H1 (cell line): ENCODE measurements around the gene C2CD5. TPM values are rescaled to one million over a fixed set of nuclear protein-coding genes. Genes with fewer than 3 reads are reported as not detected.

Source experiments
- CTCF ChIA-PET: fragments of 300-600 bp; sonication (Branson Sonifier 250); formaldehyde crosslinking; loops from one replicate; lab custom pipeline; 2021; ENCODE audit not compliant: partially characterized antibody; lab: Charles Lee
- POLR2A ChIA-PET: fragments of 300-600 bp; sonication (Branson Sonifier 250); formaldehyde crosslinking; loops from one replicate; lab custom pipeline; 2021; ENCODE audit warnings: inconsistent platforms; ENCODE audit not compliant: partially characterized antibody; lab: Charles Lee
- DNase-seq, 2 experiments: peaks; one replicate each; pipeline versions ENCODE4 v3.0.0 to v3.0.0-alpha.2; 2010 to 2022; ENCODE audit warnings: low spot score in 2 of 2, low read depth in 1 of 2, mixed read lengths in 1 of 2
- FAIRE-seq: peaks from 2 replicates; lab custom pipeline; 2011; peaks lifted over from hg19 to GRCh38; lab: Jason Lieb, UNC
- H2AFZ ChIP-seq: 2 replicates; pipeline ENCODE4 v1.8.1; 2012; ENCODE audit warnings: low read length, inconsistent platforms
- H2AK5ac ChIP-seq: 2 replicates; pipeline ENCODE4 v1.6.1; 2013; ENCODE audit warnings: low read depth, low read length
- H2BK120ac ChIP-seq: replicated peaks from 2 replicates; pipeline ENCODE3; 2013; ENCODE audit warnings: low read depth, low read length, inconsistent platforms
- H2BK12ac ChIP-seq: 2 replicates; pipeline ENCODE4 v1.6.1; 2013; ENCODE audit warnings: low read depth, low read length
- H2BK15ac ChIP-seq: 2 replicates; pipeline ENCODE4 v1.6.1; 2013; ENCODE audit warnings: low read length
- H2BK20ac ChIP-seq: 2 replicates; pipeline ENCODE4 v1.6.1; 2013; ENCODE audit warnings: low read length
- H2BK5ac ChIP-seq: 2 replicates; pipeline ENCODE4 v1.6.1; 2013; ENCODE audit warnings: low read depth, low read length
- H3K14ac ChIP-seq: 2 replicates; pipeline ENCODE4 v1.6.1; 2013; ENCODE audit warnings: inconsistent platforms; ENCODE audit not compliant: insufficient read length
- H3K18ac ChIP-seq: 2 replicates; pipeline ENCODE4 v1.6.1; 2013; ENCODE audit warnings: low read length; ENCODE audit errors: extremely low read depth
- H3K23ac ChIP-seq: 2 replicates; pipeline ENCODE4 v1.6.1; 2013; ENCODE audit warnings: inconsistent platforms; ENCODE audit not compliant: insufficient read length
- H3K23me2 ChIP-seq: 2 replicates; pipeline ENCODE4 v1.6.1; 2013; ENCODE audit warnings: low read depth, low read length
- H3K27ac ChIP-seq: 2 replicates; pipeline ENCODE4 v1.6.1; 2011; ENCODE audit warnings: low read depth, low read length, inconsistent platforms
- H3K27me3 ChIP-seq, 4 experiments: replicated peaks in 1 of 4; 1 replicate in 1 of 4; 2 replicates in 3 of 4; pipeline versions ENCODE4 v1.6.1 to v1.8.1; 2011 to 2013; ENCODE audit warnings: low read length in 3 of 4, mild to moderate bottlenecking in 3 of 4, inconsistent platforms in 2 of 4, mixed read lengths in 2 of 4, moderate library complexity in 1 of 4; ENCODE audit not compliant: control insufficient read depth in 3 of 4, insufficient read depth in 3 of 4; ENCODE audit errors: extremely low read depth in 1 of 4
- H3K36me3 ChIP-seq, 4 experiments: 2 replicates each; pipeline versions ENCODE4 v1.6.1 to v1.8.1; 2011 to 2013; ENCODE audit warnings: mild to moderate bottlenecking in 4 of 4, low read length in 3 of 4, moderate library complexity in 2 of 4, control low read depth in 1 of 4, inconsistent platforms in 1 of 4; ENCODE audit not compliant: insufficient read depth in 4 of 4, control insufficient read depth in 2 of 4
- H3K4ac ChIP-seq: replicated peaks from 2 replicates; pipeline ENCODE3; 2013; ENCODE audit warnings: low read length, low read depth, mixed read lengths, inconsistent platforms; ENCODE audit not compliant: insufficient read length
- H3K4me1 ChIP-seq, 4 experiments: replicated peaks in 1 of 4; 1 replicate in 1 of 4; 2 replicates in 3 of 4; pipeline versions ENCODE4 v1.6.1 to v1.8.1; 2011 to 2013; ENCODE audit warnings: low read length in 3 of 4, inconsistent platforms in 2 of 4, mixed read lengths in 1 of 4; ENCODE audit not compliant: insufficient read depth in 4 of 4, control insufficient read depth in 3 of 4
- H3K4me2 ChIP-seq, 2 experiments: 2 replicates each; pipeline versions ENCODE4 v1.6.1 to v1.8.1; 2011 to 2013; ENCODE audit warnings: low read depth in 2 of 2, low read length in 2 of 2, control low read depth in 1 of 2, inconsistent platforms in 1 of 2, mild to moderate bottlenecking in 1 of 2; ENCODE audit not compliant: insufficient read depth in 1 of 2
- H3K4me3 ChIP-seq, 4 experiments: fragments of 200-600, 300-600 bp in 1 of 4; sonication (generic), shearing (Covaris generic), sonication (Bioruptor Twin) in 1 of 4; 2 replicates each; pipeline versions ENCODE4 v1.5.1 to v1.8.1; 2011 to 2016; ENCODE audit warnings: low read length in 4 of 4, low read depth in 3 of 4, control low read depth in 2 of 4, inconsistent platforms in 2 of 4, mild to moderate bottlenecking in 2 of 4, mixed read lengths in 1 of 4, moderate library complexity in 1 of 4; ENCODE audit not compliant: insufficient read depth in 2 of 4; ENCODE audit errors: extremely low read depth in 1 of 4
- H3K56ac ChIP-seq: replicated peaks from 2 replicates; pipeline ENCODE3; 2013; ENCODE audit warnings: low read depth, mild to moderate bottlenecking, mixed read lengths, low read length, inconsistent platforms; ENCODE audit not compliant: insufficient read length
- H3K79me1 ChIP-seq: 2 replicates; pipeline ENCODE4 v1.6.1; 2013; ENCODE audit warnings: low read depth, low read length, control low read depth
- H3K79me2 ChIP-seq, 2 experiments: 2 replicates each; pipeline versions ENCODE4 v1.6.1 to v1.8.1; 2012 to 2013; ENCODE audit warnings: low read length in 2 of 2, mild to moderate bottlenecking in 2 of 2, inconsistent platforms in 1 of 2; ENCODE audit not compliant: insufficient read depth in 2 of 2, control insufficient read depth in 1 of 2
- H3K9ac ChIP-seq, 4 experiments: replicated peaks in 1 of 4; 1 replicate in 1 of 4; 2 replicates in 3 of 4; pipeline versions ENCODE4 v1.6.1 to v1.8.1; 2011 to 2013; ENCODE audit warnings: low read depth in 3 of 4, low read length in 3 of 4, control low read depth in 2 of 4, mild to moderate bottlenecking in 2 of 4, moderate library complexity in 2 of 4, inconsistent platforms in 1 of 4; ENCODE audit errors: extremely low read depth in 1 of 4
- H3K9me3 ChIP-seq, 2 experiments: 2 replicates each; pipeline versions ENCODE4 v1.6.1 to v1.8.1; 2012 to 2013; ENCODE audit warnings: mild to moderate bottlenecking in 2 of 2, moderate library complexity in 2 of 2, control low read depth in 1 of 2, inconsistent platforms in 1 of 2, low read depth in 1 of 2, low read length in 1 of 2, mixed read lengths in 1 of 2; ENCODE audit not compliant: insufficient read depth in 2 of 2
- H4K20me1 ChIP-seq, 2 experiments: replicated peaks in 1 of 2; 2 replicates each; pipeline versions ENCODE3 to v1.8.1; 2011 to 2013; ENCODE audit warnings: inconsistent platforms in 2 of 2, low read length in 2 of 2, mild to moderate bottlenecking in 1 of 2; ENCODE audit not compliant: insufficient read depth in 2 of 2, control insufficient read depth in 1 of 2
- H4K5ac ChIP-seq: 2 replicates; pipeline ENCODE4 v1.6.1; 2013; ENCODE audit warnings: low read length, low read depth, mixed read lengths, inconsistent platforms; ENCODE audit not compliant: insufficient read length
- H4K8ac ChIP-seq: 2 replicates; pipeline ENCODE4 v1.8.0; 2013; ENCODE audit warnings: mild to moderate bottlenecking, moderate library complexity, low read length, inconsistent platforms; ENCODE audit not compliant: insufficient read depth; ENCODE audit errors: extremely low read depth
- H4K91ac ChIP-seq: replicated peaks from 2 replicates; pipeline ENCODE3; 2013; ENCODE audit warnings: low read length, mixed read lengths, inconsistent platforms; ENCODE audit not compliant: insufficient read length
- BRCA1 ChIP-seq: IDR thresholded peaks from 2 replicates; pipeline ENCODE4 v1.6.1; 2012; ENCODE audit warnings: low read depth, low read length, improper control_type of control experiment
- KDM5A ChIP-seq: fragments of 200-600 bp; IDR thresholded peaks from 2 replicates; pipeline ENCODE4 v1.7.1; 2012; ENCODE audit warnings: mild to moderate bottlenecking, low read length, inconsistent platforms, mixed read lengths
- WGBS, 2 experiments: shearing (Covaris generic) in 1 of 2; methylation state at CpG; one replicate each; pipeline versions ENCODE4 v1.1.6 to v1.1.7; 2013 to 2015; ENCODE audit warnings: low lambda C conversion rate in 2 of 2, mixed read lengths in 2 of 2, inconsistent platforms in 1 of 2, low coverage in 1 of 2, missing lambda C conversion rate in 1 of 2; ENCODE audit not compliant: insufficient replicate concordance in 2 of 2, insufficient coverage in 1 of 2, insufficient read length in 1 of 2; ENCODE audit errors: extremely low coverage in 1 of 2, missing lambda C conversion rate in 1 of 2; 5-methylcytosine and 5-hydroxymethylcytosine counted together
- polyA plus RNA-seq, 7 experiments: library from polyadenylated mRNA; depleted of rRNA in 3 of 7; stranded (reverse) in 5 of 7; unstranded in 2 of 7; fragments of >200 nt in 5 of 7; fragments of 200-250 nt in 2 of 7; gene quantifications; 1 replicate in 5 of 7; 2 replicates in 1 of 7; 4 replicates in 1 of 7; pipeline versions ENCODE4 v1.2.1 to v1.2.3, GENCODE V29; 2011 to 2013; ENCODE audit warnings: missing spikeins in 2 of 7, mixed read lengths in 2 of 7
- total RNA-seq: library from RNA; stranded (reverse); fragmentation: NEBNext Ultra II Directional; extraction: Animal tissue kit (Norgen Biotek cat#: 25700); gene quantifications from 2 replicates; pipeline ENCODE4 v1.2.1, GENCODE V29; 2021
- TF ChIP-seq, protein P1 (sequence below): IDR thresholded peaks from 2 replicates; pipeline ENCODE4 v1.6.1; 2012; ENCODE audit warnings: low read length, inconsistent platforms

C2CD5 gene
- total and polyA plus RNA-seq, 2 of the 8 experiments (the other 6 are each of a cell fraction or from before 2014, with no cell fraction given) = 21.9 to 45.9 TPM

DNA sequence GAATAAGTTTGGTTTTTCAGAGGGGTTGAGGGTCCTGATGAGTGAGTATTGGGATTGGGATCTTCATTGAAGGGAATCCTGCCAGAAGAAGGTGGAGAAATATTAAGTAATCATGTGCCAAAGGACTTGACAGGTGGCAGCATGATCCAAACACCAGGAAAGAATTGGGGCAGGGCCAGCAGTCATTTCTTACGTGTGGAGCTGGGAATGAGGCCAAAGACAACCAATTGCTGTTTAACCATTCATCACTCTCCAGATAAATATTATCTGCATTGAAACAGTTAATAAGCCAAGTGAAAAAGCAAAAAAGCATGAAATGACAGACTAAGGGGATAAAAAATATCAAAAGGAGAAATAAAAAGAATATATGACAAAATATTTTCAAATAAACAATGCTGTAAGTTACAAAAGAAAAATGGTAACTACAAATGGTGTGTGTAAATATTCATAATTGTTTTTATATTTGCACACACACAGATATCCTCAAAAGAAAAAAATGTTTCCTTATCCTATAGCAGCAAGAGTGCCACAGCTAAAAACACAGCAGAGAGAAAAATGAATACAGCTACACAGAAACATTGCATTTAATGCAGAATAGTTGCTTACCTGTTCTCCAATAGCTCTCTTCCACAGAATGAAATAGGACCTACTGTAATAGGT is 26.2 kb downstream of the C2CD5 start:
- Histone ChIP-seq H3K14ac (no peak overlapping the region), H3K4me3 (no peak overlapping the region), H3K56ac (no peak overlapping the region), H3K9ac (no peak overlapping the region), H2AK5ac (no peak overlapping the region), H3K23ac (no peak overlapping the region), H2BK15ac (no peak overlapping the region), H2BK5ac (no peak overlapping the region), H4K20me1 (peaks cover 0 to 2% of the 10 kb centered on the region in 2 experiments), H3K4me2 (no peak overlapping the region), H3K18ac (no peak overlapping the region), H3K36me3 (peaks cover 0 to 37% (median 13%) of the 10 kb centered on the region in 4 experiments; a peak in 6 of 8 replicates), H3K23me2 (no peaks in the 10 kb centered on the region), H2BK120ac (no peak overlapping the region), H3K27me3 (no peaks in the 10 kb centered on the region), H4K5ac (no peak overlapping the region), H3K9me3 (no peaks in the 10 kb centered on the region), H2AFZ (no peak overlapping the region), H3K79me1 (no peaks in the 10 kb centered on the region), H2BK20ac (no peak overlapping the region), H3K79me2 (no peaks in the 10 kb centered on the region), H4K8ac (no peak overlapping the region), H4K91ac (no peak overlapping the region), H3K4ac (no peak overlapping the region), H2BK12ac (no peak overlapping the region), H3K4me1 (no peaks in the 10 kb centered on the region), H3K27ac (no peak overlapping the region)
- ChIA-PET POLR2A (no interaction called here), CTCF (interaction anchor here (0.7 to 2.1 kb wide), 4 partner anchors 11 to 1430 kb away, joined by 3 to 7 read pairs (median 4); no protein-coding TSS in a partner anchor)
- DNase-seq (no peak), FAIRE-seq (no peak)
- WGBS, 2 experiments = 90% methylated on average over 1 of the region's 1 CpG; no CpG with 5 or more reads in 1 of the 2 experiments
- TF ChIP-seq KDM5A (no peak), BRCA1 (no peak)
- TF ChIP-seq, protein P1, sequence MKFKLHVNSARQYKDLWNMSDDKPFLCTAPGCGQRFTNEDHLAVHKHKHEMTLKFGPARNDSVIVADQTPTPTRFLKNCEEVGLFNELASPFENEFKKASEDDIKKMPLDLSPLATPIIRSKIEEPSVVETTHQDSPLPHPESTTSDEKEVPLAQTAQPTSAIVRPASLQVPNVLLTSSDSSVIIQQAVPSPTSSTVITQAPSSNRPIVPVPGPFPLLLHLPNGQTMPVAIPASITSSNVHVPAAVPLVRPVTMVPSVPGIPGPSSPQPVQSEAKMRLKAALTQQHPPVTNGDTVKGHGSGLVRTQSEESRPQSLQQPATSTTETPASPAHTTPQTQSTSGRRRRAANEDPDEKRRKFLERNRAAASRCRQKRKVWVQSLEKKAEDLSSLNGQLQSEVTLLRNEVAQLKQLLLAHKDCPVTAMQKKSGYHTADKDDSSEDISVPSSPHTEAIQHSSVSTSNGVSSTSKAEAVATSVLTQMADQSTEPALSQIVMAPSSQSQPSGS = no peak
